NCI-H345 treated with DMSO at 0.1 percent for 48 hours (cell line): ENCODE data around the gene HEATR3.

Experiments
- DNase-seq: peaks from one replicate; lab custom pipeline; 2025; ENCODE audit not compliant: unreplicated experiment; lab: John Stamatoyannopoulos, UW

The HEATR3 gene, protein sequence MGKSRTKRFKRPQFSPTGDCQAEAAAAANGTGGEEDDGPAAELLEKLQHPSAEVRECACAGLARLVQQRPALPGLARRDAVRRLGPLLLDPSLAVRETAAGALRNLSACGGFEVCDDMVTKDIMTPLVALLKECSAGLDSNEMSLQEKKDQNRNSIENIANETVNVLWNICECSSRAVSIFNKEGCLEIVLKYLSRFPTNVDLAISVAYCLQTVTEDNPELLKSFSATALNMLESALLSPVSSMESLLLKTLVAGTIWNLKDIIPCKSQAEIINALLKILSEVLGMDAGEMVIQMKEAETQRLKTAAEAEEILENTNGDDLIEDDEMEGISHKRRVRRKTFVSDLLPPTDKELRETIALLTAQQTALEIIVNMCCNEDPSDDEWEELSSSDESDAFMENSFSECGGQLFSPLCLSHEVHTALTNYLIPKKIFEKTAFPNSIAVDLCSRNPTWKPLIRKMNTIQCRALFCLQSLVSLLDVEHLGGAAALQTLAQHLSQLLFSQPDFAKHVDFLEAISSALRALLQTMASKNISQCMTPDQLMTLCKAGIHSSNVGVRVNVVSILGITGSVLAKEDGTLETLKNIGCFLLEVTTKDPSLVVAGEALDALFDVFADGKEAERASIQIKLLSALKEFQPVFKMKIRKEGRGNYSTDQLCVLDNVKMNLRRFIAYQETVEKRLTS

DNA sequence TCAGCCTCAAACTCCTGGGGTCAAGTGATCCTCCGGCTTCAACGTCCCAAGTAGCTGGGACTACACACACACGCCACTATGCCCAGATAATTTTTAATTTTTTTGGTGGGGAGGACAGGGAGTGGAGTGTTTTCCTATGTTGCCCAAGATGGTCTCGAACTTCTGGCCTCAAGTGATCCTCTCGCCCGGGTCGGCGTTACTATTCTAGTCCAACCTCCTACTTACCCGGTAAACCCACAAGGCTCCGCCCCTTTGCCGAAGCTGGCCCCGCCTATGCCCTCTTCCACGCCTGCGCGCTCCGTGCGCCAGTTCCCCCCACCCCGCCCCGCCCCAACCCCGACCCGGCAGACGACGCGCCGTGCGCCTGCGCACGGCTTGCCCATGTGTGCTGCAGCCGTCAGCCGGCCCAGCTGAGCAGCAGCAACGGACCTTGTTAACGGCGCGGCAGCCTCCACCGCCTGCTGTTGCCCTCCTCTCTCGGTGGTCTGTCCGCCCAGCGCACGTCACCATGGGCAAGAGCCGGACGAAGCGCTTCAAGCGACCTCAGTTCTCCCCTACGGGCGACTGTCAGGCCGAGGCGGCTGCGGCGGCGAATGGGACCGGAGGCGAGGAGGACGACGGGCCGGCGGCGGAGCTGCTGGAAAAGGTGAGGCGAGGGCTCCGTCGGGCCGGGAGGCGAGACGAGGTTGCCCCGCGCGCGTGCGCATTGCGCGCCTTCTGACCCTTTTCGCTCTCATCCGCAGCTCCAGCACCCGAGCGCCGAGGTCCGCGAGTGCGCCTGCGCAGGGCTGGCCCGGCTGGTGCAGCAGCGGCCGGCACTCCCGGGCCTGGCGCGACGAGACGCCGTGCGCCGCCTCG is at the start of gene HEATR3:
Gene HEATR3 (plus strand): TSS at position 347 of the 858 bp plus-strand sequence. CDS start 162 bp downstream, at position 509.
- peak; percentile 66 for DNase-seq

DNA sequence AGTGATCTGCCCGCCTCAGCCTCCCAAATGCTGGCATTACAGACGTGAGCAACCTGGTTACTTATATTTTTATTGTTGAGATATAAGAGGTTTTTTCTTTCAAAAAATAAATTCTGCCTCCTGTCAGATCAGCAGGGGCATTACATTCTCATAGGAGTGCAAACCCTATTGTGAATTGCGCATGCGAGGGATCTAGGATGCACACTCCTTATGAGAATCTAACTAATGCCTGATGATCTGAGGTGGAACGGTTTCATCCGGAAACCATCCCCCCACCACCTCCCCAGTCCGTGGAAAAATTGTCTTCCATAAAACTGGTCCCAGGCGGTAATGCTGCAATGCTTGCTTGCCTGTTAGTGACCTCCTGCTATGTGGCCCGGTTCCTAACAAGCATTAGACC is 48.2 kb upstream of the HEATR3 start:
- no peak for DNase-seq

DNA sequence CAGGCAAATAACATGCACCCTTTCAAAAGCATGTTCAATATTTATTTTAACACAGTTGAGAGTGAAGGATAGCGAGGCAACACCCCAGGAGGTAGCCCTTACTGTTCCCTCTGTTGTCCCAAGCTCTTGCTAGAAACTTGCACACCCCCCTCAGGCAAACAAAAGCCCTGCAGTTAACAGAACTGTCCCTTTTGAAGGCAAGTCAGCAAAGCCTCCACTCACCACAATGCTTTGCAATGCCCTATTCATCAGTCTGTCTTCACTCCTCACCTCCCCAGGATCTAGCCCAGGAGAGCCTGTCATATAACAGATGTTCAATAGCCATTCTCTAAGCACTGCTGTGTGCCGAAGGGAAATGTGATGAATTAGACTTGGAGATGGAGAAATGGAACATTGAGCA is 44.2 kb upstream of the HEATR3 start:
- no peak for DNase-seq

DNA sequence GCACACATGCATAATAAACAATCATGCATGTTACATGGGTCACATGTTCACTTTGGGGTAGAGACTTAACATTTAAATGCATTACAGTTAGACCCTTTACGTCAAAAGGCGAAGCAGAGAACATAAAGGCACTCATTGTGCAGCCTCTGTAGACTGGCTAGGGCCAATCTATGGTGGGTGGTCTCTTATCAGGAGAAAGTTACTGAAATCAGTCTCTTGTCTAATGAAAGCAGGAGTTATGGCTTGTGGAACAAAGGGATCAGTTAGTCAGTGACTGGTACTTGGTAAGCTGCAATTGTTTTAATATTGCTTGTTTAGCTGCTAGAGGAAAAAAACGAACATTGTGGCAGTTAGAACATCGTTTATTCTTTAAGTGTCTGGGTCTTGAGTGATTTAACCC is 42.1 kb upstream of the HEATR3 start:
- DNase-seq: no peak

DNA sequence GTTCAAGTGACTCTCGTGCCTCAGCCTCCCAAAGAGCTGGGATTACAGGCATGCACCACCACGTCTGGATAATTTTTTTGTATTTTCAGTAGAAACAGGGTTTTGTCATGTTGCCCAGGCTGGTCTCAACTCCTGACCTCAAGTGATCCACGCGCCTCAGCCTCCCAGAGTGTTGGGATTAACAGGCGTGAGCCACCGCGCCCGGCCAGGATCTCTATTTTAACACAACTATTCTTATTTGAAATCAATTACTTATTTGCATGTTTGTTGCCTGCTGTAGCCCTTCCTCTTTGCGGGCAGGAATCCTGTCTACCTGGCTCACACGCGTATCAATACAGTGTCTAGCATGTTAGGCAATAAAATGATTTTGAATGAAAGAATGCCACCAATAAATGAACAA is 41.6 kb upstream of the HEATR3 start:
- DNase-seq: no peak

DNA sequence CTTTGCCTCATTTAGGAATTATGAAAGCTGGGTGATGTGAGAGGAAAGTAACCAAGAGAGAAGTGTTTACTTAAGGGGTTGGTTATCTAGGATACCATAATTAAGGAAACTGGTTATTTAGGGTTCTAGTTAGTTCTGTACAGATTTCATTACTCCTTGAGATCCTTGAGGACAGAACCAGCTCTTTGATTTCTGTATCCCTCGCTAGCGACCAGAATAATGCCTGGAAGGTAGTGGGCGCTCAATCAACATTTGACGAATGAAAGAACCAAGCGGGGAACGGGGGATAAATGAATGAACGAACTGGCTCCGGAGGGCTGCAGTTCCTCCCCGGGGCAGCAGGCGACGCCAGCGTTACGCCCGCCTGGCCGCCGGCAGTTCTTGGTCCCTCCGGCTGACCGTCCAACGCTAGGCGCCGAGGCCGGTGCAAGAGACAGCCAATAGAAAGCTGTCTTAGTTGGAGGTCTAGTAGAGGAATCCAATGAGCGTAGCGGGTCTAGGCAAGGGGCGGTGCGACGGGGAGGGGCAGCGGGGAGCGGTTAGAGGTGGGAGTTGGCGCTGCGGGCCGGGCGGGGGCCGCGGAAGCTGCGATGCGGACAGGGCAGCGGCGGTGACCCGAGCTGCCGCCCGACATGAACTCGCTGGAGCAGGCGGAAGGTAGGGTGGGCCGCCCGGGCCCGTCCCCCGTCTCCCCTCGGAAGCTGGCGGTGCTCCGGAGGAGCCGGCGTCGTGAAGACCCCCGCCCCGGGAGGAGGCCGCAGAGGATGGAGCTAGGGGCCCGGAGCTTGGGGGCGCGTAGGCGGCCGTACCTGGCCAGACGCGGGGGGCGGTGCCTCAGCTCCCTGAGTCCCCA is 40.9 kb upstream of the HEATR3 start, which contains the start of gene CNEP1R1:
Gene CNEP1R1 (plus strand): TSS at position 542 of the 853 bp plus-strand sequence. CDS start 91 bp downstream, at position 633.
- peak; percentile 83 for DNase-seq

DNA sequence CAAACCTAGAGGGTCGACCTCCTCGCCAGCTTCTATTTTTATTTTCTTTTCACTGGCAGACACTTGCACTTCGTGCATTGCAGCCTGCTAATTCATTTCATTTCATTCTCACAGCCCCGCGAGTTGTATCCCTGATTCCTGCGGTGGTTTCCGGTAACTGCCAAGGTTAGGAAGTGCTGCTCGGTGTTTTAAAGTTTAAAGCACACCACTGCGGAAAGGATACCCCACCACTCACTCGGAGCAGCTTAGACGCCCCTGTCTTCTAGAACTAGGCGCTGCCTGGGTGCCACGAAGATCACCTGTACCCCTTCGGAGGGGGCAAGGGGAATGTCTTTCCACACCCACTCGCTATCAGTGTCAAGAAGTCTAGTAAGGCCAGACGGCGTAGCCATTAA is 40.2 kb upstream of the HEATR3 start:
- no peak for DNase-seq

DNA sequence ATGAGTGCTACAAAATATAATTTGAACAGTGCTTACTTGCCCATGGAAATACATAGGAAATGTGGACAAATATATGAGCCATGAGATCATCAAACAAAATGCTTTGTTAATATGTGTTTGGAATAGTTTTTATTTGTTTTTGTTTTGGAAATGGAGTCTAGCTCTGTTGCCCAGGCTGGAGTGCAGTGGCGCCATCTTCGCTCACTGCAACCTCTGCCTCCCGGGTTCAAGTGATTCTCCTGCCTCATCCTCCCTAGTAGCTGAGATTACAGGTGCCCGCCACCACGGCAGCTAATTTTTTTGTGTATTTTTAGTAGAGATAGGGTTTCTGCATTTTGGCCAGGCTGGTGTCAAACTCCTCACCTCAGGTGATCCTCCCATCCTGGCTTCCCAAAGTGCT is 37.9 kb upstream of the HEATR3 start:
- DNase-seq: no peak

DNA sequence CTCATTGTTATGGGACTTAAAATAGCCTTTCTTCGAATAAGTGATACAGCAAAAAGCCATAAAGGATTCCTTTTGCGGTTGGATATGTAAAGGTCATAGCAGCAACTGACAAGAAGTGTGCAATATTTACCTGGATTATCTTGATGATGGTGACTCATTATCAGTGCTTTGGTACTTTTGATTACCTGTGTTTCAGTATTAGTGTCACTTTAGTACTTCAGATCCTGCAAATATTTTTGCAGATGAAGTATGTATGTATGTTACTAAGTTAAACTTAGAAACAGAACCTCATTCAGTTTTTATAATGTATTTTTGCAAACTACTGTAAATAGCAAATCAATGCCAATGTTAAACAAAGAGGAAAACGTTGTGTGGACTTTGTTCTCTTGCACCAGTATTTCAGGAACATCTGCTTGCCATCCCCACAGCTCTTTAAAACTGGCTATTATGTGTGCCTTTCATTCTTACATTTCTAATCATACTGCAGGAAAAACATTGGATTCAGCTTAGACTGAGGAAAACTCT is 30.2 kb upstream of the HEATR3 start:
- no peak for DNase-seq

DNA sequence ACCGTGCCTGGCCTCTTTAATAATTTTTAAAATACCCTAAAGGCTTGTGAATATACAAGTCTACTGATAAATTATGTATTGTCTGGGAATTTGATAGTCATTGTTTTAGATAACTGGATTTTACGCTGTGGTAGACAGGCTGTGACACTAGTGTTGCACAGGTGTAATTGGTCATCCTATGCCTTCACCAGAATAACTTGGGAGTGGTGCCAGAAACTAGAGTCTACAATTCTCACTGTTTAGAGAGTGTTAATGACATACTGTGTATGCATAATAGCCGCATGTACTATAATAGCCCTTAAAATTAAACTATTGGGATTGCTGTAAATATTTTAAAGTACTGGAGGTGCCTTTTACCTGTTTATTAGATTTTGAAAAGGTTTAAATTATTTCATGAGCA is 29.3 kb upstream of the HEATR3 start:
- no peak for DNase-seq

DNA sequence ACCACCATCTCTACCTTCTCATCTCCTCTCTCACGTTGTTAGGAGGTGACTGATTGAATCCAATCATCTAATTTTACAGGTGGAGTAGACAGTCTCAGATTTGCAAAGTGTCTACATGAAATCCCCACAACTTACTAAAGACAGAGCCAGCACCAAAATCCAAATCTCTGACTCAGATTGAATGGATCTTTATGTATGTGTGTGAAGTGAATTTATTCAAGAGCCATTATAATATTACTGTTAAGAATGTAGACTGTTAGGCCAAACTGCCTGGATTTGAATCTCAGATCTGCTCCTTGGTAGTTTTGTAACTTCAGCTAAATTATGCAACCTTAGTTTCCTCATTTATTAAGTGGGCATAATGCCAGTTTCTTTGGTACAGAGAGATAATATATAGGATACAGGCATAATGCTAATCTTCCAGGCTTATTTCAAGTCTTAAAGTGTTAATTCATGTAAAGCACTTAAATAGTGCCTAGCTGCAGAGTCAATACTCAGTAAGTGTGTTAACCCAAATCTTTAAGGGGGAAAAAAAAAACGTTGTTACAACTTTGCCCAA is 28.0 kb upstream of the HEATR3 start:
- no peak for DNase-seq

DNA sequence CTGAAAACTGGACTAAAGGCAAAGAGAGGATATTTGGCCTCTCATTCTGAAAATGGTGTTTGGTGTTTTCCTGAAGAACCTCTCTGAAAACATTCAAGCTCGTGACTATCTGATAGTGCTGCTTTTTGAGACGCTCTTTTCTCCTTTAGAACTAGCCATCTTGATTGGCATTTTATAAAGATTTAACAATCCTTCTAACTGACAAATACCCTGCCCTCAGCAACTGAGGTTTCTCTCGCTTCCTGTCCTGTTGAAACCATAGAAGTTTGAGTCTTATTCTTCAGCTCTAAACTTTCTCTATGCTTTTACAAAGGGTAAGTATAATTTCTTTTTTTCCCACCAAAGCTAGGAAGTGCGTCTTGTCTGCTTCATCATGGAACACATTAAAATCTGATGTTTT is 27.5 kb upstream of the HEATR3 start:
- DNase-seq: no peak

DNA sequence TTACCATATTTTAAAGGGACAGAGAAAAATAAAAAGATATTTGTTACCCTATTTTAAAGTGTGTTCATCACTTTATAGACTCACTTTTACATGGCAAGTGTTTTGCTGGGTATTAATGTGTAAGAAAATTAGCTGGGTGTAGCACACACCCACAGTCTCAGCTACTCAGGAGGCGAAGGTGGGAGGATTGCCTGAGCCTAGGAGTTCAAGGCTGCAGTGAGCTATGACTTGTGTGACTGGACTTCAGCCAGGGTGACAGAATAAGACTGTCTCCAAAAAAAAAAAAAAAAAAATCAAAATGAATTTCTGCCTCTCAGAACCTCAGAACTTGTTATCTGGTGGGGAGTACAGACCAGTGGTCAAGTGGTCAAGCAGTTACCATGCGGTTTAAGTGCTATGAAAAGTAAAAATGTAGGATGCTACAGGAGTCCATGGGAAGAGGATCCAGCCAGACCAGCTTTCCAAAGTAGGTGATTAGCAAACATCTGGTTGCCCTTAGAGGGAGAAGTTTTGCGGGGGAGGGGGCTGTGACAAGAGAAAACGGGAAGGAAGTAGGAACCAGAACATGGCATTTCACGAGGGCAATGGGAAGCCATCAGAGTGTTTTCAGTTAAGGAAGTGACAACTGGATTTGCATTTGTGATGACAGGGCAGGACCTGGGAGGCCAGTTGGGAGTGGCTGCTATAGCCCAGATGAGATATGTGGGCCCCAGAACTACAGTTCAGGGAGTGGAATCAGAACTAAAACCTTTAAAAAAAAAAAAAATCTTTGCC is 26.8 kb upstream of the HEATR3 start:
- DNase-seq: no peak

DNA sequence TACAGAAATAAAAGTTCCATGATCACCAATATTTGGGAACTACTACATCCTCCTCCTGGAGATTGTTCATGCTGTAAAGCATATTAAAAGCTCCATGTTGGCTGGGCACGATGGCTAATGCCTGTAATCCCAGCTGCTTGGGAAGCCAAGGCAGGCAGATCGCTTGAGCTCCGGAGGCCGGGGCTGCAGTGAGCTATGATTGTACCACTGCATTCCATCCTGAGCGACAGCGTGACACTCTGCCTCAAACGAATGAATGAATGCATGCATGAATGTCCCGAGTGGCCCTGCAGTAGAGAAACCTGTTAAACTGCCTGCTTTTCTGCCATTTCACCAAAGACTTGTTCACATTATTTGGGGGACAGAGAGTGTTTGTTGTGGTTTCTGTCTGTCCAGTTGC is 25.8 kb upstream of the HEATR3 start:
- DNase-seq: no peak

DNA sequence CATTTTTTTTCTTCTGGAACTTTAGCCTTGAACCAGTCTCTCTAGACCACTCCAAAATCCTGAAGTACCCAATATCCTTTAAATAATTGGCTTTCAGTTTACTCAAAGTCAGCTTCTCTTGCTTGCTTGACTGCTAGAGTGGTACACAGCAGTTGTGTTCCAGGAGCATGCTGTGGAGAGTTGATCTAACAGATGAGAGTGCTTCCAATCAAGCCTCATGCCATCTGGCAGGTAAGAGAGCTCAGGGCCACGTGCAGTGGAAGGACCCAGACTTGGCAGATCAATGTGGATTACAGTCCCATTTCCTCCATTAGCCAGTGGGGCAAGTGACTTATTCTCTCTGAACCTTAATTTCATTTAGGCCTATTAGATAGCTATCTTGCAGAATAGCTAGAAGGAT is 25.1 kb upstream of the HEATR3 start:
- DNase-seq: no peak

DNA sequence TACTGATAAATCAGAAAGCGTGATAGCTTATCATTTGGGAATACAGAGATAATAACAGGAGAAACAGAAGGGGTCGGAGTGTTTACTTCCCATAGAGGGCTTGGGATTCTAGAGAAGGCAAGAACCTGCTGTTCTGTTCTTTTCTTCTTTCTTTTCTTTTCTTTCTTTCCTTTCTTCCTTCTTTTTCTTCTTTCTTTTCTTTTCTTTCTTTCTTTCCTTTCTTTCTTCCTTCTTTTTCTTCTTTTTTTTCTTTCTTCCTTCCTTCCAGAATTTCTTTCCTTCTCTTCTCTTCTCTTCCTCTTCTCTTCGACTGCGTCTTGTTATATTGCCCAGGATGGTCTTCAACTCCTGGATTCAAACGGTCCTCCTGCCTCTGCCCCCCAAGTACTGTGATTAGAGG is 22.4 kb upstream of the HEATR3 start:
- DNase-seq: no peak

DNA sequence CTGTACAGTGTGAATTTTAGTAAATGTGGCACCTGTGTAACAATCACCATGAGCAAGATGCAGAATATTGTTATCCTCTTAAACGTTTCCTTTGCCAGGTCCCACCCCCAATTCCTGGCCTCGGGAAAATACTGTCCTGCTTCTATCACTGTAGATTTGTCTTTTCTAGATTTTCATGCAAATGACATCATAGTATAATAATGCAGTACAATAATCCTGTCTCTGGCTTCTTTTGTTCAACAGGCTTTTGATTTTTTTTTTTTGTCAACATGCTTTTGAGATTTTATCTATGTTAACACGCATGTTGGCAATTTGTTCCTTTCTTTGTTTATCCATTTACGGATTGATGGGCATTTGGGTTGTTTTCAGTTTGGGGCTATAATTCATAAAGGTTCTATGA is 20.4 kb upstream of the HEATR3 start:
- DNase-seq: no peak

DNA sequence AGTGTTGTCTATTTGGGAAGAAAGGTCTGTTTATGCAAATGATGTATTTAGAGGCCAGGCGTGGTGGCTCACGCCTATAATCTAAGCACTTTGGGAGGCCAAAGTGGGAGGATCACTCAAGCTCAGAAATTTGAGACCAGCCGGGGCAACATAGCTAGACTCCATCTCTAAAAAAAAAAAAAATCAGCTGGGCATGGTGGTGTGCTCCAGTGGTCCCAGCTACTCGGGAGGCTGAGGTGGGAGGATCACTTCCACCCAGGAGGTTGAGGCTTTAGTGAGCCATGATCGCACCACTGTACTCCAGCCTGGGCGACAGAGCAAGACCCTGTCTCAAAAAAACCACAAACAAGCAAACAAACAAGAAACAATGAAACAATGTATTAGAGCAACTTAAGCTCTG is 18.9 kb upstream of the HEATR3 start:
- DNase-seq: no peak

DNA sequence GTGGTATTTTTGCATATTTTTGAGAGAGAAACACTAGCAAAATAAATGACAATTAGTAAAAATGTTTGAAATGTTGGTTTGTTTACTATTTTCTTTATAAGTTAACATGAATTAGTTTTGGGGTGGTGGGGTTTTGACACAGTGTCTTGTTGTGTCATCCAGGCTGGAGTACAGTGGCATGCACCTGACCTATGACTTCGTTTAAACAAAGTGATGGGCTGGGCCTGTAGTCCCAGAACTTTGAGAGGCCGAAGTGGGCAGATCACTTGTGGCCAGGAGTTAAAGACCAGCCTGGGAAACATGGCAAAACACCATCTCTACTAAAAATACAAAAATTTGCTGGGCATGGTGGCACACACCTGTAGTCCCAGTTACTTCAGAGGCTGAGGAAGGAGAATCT is 17.9 kb upstream of the HEATR3 start:
- no peak for DNase-seq
